K562 (cell line): ENCODE data around the gene ZMYM1. TPM values are rescaled to one million over a fixed set of nuclear protein-coding genes. Genes with fewer than 3 reads are reported as not detected.

Source experiments
- ATAC-seq: fragments of 200-7000 bp; cut with Tn5 transposase; 3 replicates; pipeline ENCODE4 v1.9.1; 2020; ENCODE audit warnings: moderate library complexity
- BruUV-seq: library from RNA; stranded (reverse); fragments of 400-500 nt; replicated peaks from 2 replicates; lab custom pipeline; 2021; lab: Mats Ljungman, UMichigan
- CTCF ChIA-PET: fragments of 300-600 bp; formaldehyde crosslinking; extraction: SDS; loops from one replicate; lab custom pipeline; 2021; ENCODE audit warnings: low intra/inter-chr PET ratio; lab: Yijun Ruan, JAX
- POLR2A ChIA-PET: fragments of 300-600, 350-650 bp; sonication (Branson Sonifier 250); formaldehyde crosslinking; extraction: SDS; loops from one replicate; lab custom pipeline; 2021; ENCODE audit warnings: antibody characterized with exemption, inconsistent platforms; lab: Yijun Ruan, JAX
- DNase-seq, 4 experiments: peaks; one replicate each; pipeline versions ENCODE4 v3.0.0 to v3.0.0-alpha.2; 2011 to 2018; ENCODE audit warnings: low spot score in 3 of 4, mixed read lengths in 3 of 4; ENCODE audit errors: extremely low read depth in 1 of 4
- FAIRE-seq: peaks from 2 replicates; lab custom pipeline; 2011; peaks lifted over from hg19 to GRCh38; lab: Jason Lieb, UNC
- H2AFZ ChIP-seq: 2 replicates; pipeline ENCODE4 v1.6.0; 2011; ENCODE audit warnings: low read depth, low read length, control low read depth, inconsistent platforms
- H3K27ac ChIP-seq: fragments of 200-600 bp; 3 replicates; pipeline ENCODE4 v1.8.0; 2011; ENCODE audit warnings: low read depth, mild to moderate bottlenecking, control low read depth, inconsistent platforms, low read length, moderate library complexity, mixed read lengths; ENCODE audit errors: extremely low read depth
- H3K27me3 ChIP-seq, 2 experiments: fragments of 300-600 bp in 1 of 2; 2 replicates in 1 of 2; 3 replicates in 1 of 2; pipeline versions ENCODE4 v1.6.0 to v1.8.0; 2011; ENCODE audit warnings: inconsistent platforms in 2 of 2, low read length in 2 of 2, mild to moderate bottlenecking in 1 of 2, mixed read lengths in 1 of 2, moderate library complexity in 1 of 2; ENCODE audit not compliant: control insufficient read depth in 2 of 2, insufficient read depth in 2 of 2
- H3K36me3 ChIP-seq: fragments of 300-600 bp; 3 replicates; pipeline ENCODE4 v1.8.0; 2011; ENCODE audit warnings: mild to moderate bottlenecking, low read length, inconsistent platforms; ENCODE audit not compliant: control insufficient read depth, insufficient read depth
- H3K4me1 ChIP-seq, 2 experiments: fragments of 200-600 bp in 1 of 2; replicated peaks in 1 of 2; 2 replicates in 1 of 2; 3 replicates in 1 of 2; pipeline versions ENCODE4 v1.5.1 to v1.8.0; 2011; ENCODE audit warnings: inconsistent platforms in 2 of 2, low read length in 2 of 2, mild to moderate bottlenecking in 1 of 2, mixed read lengths in 1 of 2, moderate library complexity in 1 of 2; ENCODE audit not compliant: control insufficient read depth in 2 of 2, insufficient read depth in 2 of 2
- H3K4me2 ChIP-seq: 2 replicates; pipeline ENCODE4 v1.6.1; 2011; ENCODE audit warnings: low read length, control low read depth, inconsistent platforms, mixed read lengths; ENCODE audit not compliant: insufficient read depth
- H3K4me3 ChIP-seq: fragments of 200-600 bp; sonication (generic), shearing (Covaris generic); 2 replicates; pipeline ENCODE4 v1.5.1; 2016; ENCODE audit warnings: control low read depth, inconsistent platforms
- H3K79me2 ChIP-seq: fragments of 200-600 bp; 3 replicates; pipeline ENCODE4 v1.8.0; 2011; ENCODE audit warnings: low read length, inconsistent platforms; ENCODE audit not compliant: control insufficient read depth, insufficient read depth
- H3K9ac ChIP-seq, 2 experiments: 2 replicates each; pipeline versions ENCODE4 v1.6.0 to v1.6.1; 2011; ENCODE audit warnings: low read depth in 2 of 2, low read length in 2 of 2, control low read depth in 1 of 2, inconsistent platforms in 1 of 2, mild to moderate bottlenecking in 1 of 2, mixed read lengths in 1 of 2; ENCODE audit not compliant: insufficient read depth in 1 of 2
- H3K9me1 ChIP-seq: one replicate; pipeline ENCODE4 v1.6.0; 2011; ENCODE audit warnings: inconsistent platforms, mild to moderate bottlenecking, low read length, moderate library complexity; ENCODE audit not compliant: control insufficient read depth, insufficient read depth
- H3K9me3 ChIP-seq: replicated peaks from 2 replicates; pipeline ENCODE4 v1.5.1; 2011; ENCODE audit warnings: low read depth, low read length, inconsistent platforms; ENCODE audit not compliant: control insufficient read depth, insufficient read depth
- H4K20me1 ChIP-seq: replicated peaks from 2 replicates; pipeline ENCODE4 v1.6.1; 2011; ENCODE audit warnings: low read length, inconsistent platforms, mixed read lengths; ENCODE audit not compliant: control insufficient read depth, insufficient read depth
- CBX3 ChIP-seq, 2 experiments: IDR thresholded peaks; 1 replicate in 1 of 2; 2 replicates in 1 of 2; pipeline ENCODE4 v1.6.1; 2012; ENCODE audit warnings: inconsistent platforms in 2 of 2, low read length in 2 of 2, borderline replicate concordance in 1 of 2, control low read depth in 1 of 2
- SIX5 ChIP-seq, 2 experiments: IDR thresholded peaks; 2 replicates each; pipeline ENCODE4 v1.6.1; 2011; ENCODE audit warnings: low read length in 2 of 2, borderline replicate concordance in 1 of 2, low read depth in 1 of 2, mild to moderate bottlenecking in 1 of 2, moderate library complexity in 1 of 2; ENCODE audit not compliant: insufficient read depth in 1 of 2
- TRIM28 ChIP-seq: fragments of 450-650 bp; IDR thresholded peaks from 2 replicates; pipeline ENCODE4 v1.6.1; 2017
- ZNF12 ChIP-seq: sonication (generic); formaldehyde crosslinking; IDR thresholded peaks from 2 replicates; pipeline ENCODE4 v1.4.0; 2020; ENCODE audit warnings: mild to moderate bottlenecking, missing genetic modification reagents
- ZNF280A ChIP-seq: fragments of 450-650 bp; IDR thresholded peaks from 2 replicates; pipeline ENCODE4 v1.6.1; 2018; ENCODE audit warnings: mild to moderate bottlenecking, low read depth; ENCODE audit not compliant: partially characterized antibody
- ZNF324 ChIP-seq: fragments of 250-450 bp; sonication (Bioruptor Pico); IDR thresholded peaks from 2 replicates; pipeline ENCODE4 v1.4.0; 2020; ENCODE audit warnings: mild to moderate bottlenecking
- WGBS: fragments of 100-300 bp; shearing (Covaris generic); methylation state at CpG from one replicate; pipeline ENCODE4 v1.1.6; 2016; ENCODE audit warnings: low coverage, mixed read lengths; ENCODE audit not compliant: insufficient coverage; ENCODE audit errors: missing lambda C conversion rate; 5-methylcytosine and 5-hydroxymethylcytosine counted together
- in situ Hi-C: fragments of 300-500 bp; cut with MboI; formaldehyde crosslinking; loops from 4 replicates; pipeline ENCODE4 v1.15.0; 2018; ENCODE audit warnings: inconsistent platforms, mixed read lengths
- intact Hi-C: fragments of 100-400 bp; cut with micrococcal nuclease; formaldehyde crosslinking; loops from 2 replicates; pipeline ENCODE4 v1.14.2; 2022
- polyA plus RNA-seq, 8 experiments: library from polyadenylated mRNA; depleted of rRNA in 4 of 8; stranded (reverse) in 5 of 8; unstranded in 3 of 8; fragments of >200 nt; fragmentation: Nextera tagmentation in 2 of 8; fragmentation: Illumina TruSeq in 1 of 8; extraction: Ambion mirVana in 2 of 8; extraction: Trizol in 1 of 8; gene quantifications; 2 replicates each; pipeline versions ENCODE4 v1.2.1 to v1.2.3, GENCODE V29; 2011 to 2014; ENCODE audit warnings: inconsistent platforms in 1 of 8, missing spikeins in 1 of 8
- total RNA-seq, 7 experiments: library from RNA; depleted of rRNA in 6 of 7; stranded (reverse); fragments of >200 nt in 6 of 7; fragmentation: Illumina TruSeq in 2 of 7; extraction: Trizol in 2 of 7; gene quantifications; 2 replicates each; pipeline versions ENCODE4 v1.2.1 to v1.2.3, GENCODE V29; 2011 to 2021; ENCODE audit warnings: low replicate concordance in 1 of 7

ZMYM1 gene
- total and polyA plus RNA-seq, 9 of the 15 experiments (the other 6 are each of a cell fraction or from before 2014, with no cell fraction given) = 7.5 to 25.4 (median 15.8) TPM

GRCh38 chr1:35164893-35165292, 85.7 kb downstream of the ZMYM1 start:
- no peak overlapping the region for H2AFZ ChIP-seq
- in situ Hi-C loops (no loop called here), intact Hi-C loops (no loop called here)
- no peaks in the 10 kb centered on the region for H3K4me1 ChIP-seq
- ChIA-PET POLR2A (no interaction called here), CTCF (no interaction called here)
- no peak overlapping the region for H3K27ac ChIP-seq
- peaks cover 8% of the 10 kb centered on the region for H3K9me3 ChIP-seq
- H4K20me1 ChIP-seq = no peaks in the 10 kb centered on the region
- ATAC-seq (no peak), DNase-seq (no peak), FAIRE-seq (no peak)
- no peaks in the 10 kb centered on the region for H3K36me3 ChIP-seq
- WGBS = 62% methylated on average over 3 of the region's 3 CpGs
- no peaks in the 10 kb centered on the region for H3K79me2 ChIP-seq
- BruUV-seq = no TSS peak
- no peak overlapping the region for H3K4me2 ChIP-seq
- H3K9ac ChIP-seq = no peak overlapping the region
- H3K4me3 ChIP-seq = no peak overlapping the region
- TF ChIP-seq SIX5 (IDR thresholded peaks at IDR 0.05; ENCODE audit: borderline replicate concordance in 1 of 2, insufficient read depth in 1 of 2, low read depth in 1 of 2, low read length in 2 of 2) (no peak), CBX3 (IDR thresholded peaks at IDR 0.05; ENCODE audit: borderline replicate concordance in 1 of 2, low read length in 2 of 2) (peak in 1 of 2 experiments; percentile 69; a peak in 1 of 3 replicates), ZNF12 (CRISPR knock-in tag) (no peak), ZNF280A (peak; percentile 40), TRIM28 (peak; percentile 76), ZNF324 (CRISPR knock-in tag) (peak; percentile 100)
- H3K27me3 ChIP-seq = no peaks in the 10 kb centered on the region
- H3K9me1 ChIP-seq = no peaks in the 10 kb centered on the region

Other genes with a start within 250 kb of the ZMYM1 start
- gene SMIM12, start 219.6 kb upstream of the ZMYM1 start, total RNA-seq (2014; rRNA removed) = 63.5 and 83.3 TPM in 2 replicates
- gene SMIM12, start 219.6 kb upstream of the ZMYM1 start, total RNA-seq (2014; rRNA removed; fragmentation: Illumina TruSeq; extraction: Trizol) = 57.7 and 63.9 TPM in 2 replicates
- 66.7 and 68.0 TPM in 2 replicates for gene SMIM12, start 219.6 kb upstream of the ZMYM1 start, total RNA-seq (2015; rRNA removed; fragmentation: Illumina TruSeq; extraction: Trizol)
- 71.4 and 72.3 TPM in 2 replicates for gene SMIM12, start 219.6 kb upstream of the ZMYM1 start, total RNA-seq (2021)
- gene SMIM12, start 219.6 kb upstream of the ZMYM1 start, polyA plus RNA-seq (2011; rRNA removed) = 46.8 and 56.1 TPM in 2 replicates
- gene SMIM12, start 219.6 kb upstream of the ZMYM1 start, polyA plus RNA-seq (2014; fragmentation: Illumina TruSeq; extraction: Trizol) = 91.7 and 112 TPM in 2 replicates
- gene SMIM12, start 219.6 kb upstream of the ZMYM1 start, polyA plus RNA-seq (2014; fragmentation: Nextera tagmentation; extraction: Ambion mirVana) = 10 to 100 TPM; 51.7 to 54.1 TPM
- 63.9 and 84.5 TPM in 2 replicates for gene SMIM12, start 219.6 kb upstream of the ZMYM1 start, polyA plus RNA-seq (2014; rRNA removed)
- gene DLGAP3, start 149.7 kb upstream of the ZMYM1 start, total RNA-seq (2014; rRNA removed) = not detected in 2 replicates
- gene DLGAP3, start 149.7 kb upstream of the ZMYM1 start, total RNA-seq (2014; rRNA removed; fragmentation: Illumina TruSeq; extraction: Trizol) = not detected in 2 replicates
- not detected in 2 replicates for gene DLGAP3, start 149.7 kb upstream of the ZMYM1 start, total RNA-seq (2015; rRNA removed; fragmentation: Illumina TruSeq; extraction: Trizol)
- 0.07 and 0.18 TPM in 2 replicates for gene DLGAP3, start 149.7 kb upstream of the ZMYM1 start, total RNA-seq (2021)
- 0.01 and 0.03 TPM in 2 replicates for gene DLGAP3, start 149.7 kb upstream of the ZMYM1 start, polyA plus RNA-seq (2011; rRNA removed)
- gene DLGAP3, start 149.7 kb upstream of the ZMYM1 start, polyA plus RNA-seq (2014; fragmentation: Illumina TruSeq; extraction: Trizol) = 0.04 TPM in 1 of 2 replicates, not detected in the other
- gene DLGAP3, start 149.7 kb upstream of the ZMYM1 start, polyA plus RNA-seq (2014; fragmentation: Nextera tagmentation; extraction: Ambion mirVana) = not detected
- gene DLGAP3, start 149.7 kb upstream of the ZMYM1 start, polyA plus RNA-seq (2014; rRNA removed) = 0.01 and 0.16 TPM in 2 replicates
- 11.4 and 13.1 TPM in 2 replicates for gene TMEM35B, start 94.0 kb upstream of the ZMYM1 start, total RNA-seq (2014; rRNA removed)
- gene TMEM35B, start 94.0 kb upstream of the ZMYM1 start, total RNA-seq (2014; rRNA removed; fragmentation: Illumina TruSeq; extraction: Trizol) = 18.9 and 19.8 TPM in 2 replicates
- gene TMEM35B, start 94.0 kb upstream of the ZMYM1 start, total RNA-seq (2015; rRNA removed; fragmentation: Illumina TruSeq; extraction: Trizol) = 11.4 and 11.7 TPM in 2 replicates
- gene TMEM35B, start 94.0 kb upstream of the ZMYM1 start, total RNA-seq (2021) = 15.6 and 17.3 TPM in 2 replicates
- 42.7 and 43.5 TPM in 2 replicates for gene TMEM35B, start 94.0 kb upstream of the ZMYM1 start, polyA plus RNA-seq (2011; rRNA removed)
- gene TMEM35B, start 94.0 kb upstream of the ZMYM1 start, polyA plus RNA-seq (2014; fragmentation: Illumina TruSeq; extraction: Trizol) = 18.5 and 21.4 TPM in 2 replicates
- 100 to 1,000 TPM; 123 to 142 TPM for gene TMEM35B, start 94.0 kb upstream of the ZMYM1 start, polyA plus RNA-seq (2014; fragmentation: Nextera tagmentation; extraction: Ambion mirVana)
- 21.6 and 21.8 TPM in 2 replicates for gene TMEM35B, start 94.0 kb upstream of the ZMYM1 start, polyA plus RNA-seq (2014; rRNA removed)
- 8.9 and 9.0 TPM in 2 replicates for gene ZMYM6, start 47.4 kb upstream of the ZMYM1 start, total RNA-seq (2014; rRNA removed)
- 19.7 and 20.8 TPM in 2 replicates for gene ZMYM6, start 47.4 kb upstream of the ZMYM1 start, total RNA-seq (2014; rRNA removed; fragmentation: Illumina TruSeq; extraction: Trizol)
- gene ZMYM6, start 47.4 kb upstream of the ZMYM1 start, total RNA-seq (2015; rRNA removed; fragmentation: Illumina TruSeq; extraction: Trizol) = 15.8 and 18.7 TPM in 2 replicates
- gene ZMYM6, start 47.4 kb upstream of the ZMYM1 start, total RNA-seq (2021) = 19.3 and 21.4 TPM in 2 replicates
- gene ZMYM6, start 47.4 kb upstream of the ZMYM1 start, polyA plus RNA-seq (2011; rRNA removed) = 19.6 and 22.6 TPM in 2 replicates
- gene ZMYM6, start 47.4 kb upstream of the ZMYM1 start, polyA plus RNA-seq (2014; fragmentation: Illumina TruSeq; extraction: Trizol) = 16.6 and 21.6 TPM in 2 replicates
- gene ZMYM6, start 47.4 kb upstream of the ZMYM1 start, polyA plus RNA-seq (2014; fragmentation: Nextera tagmentation; extraction: Ambion mirVana) = 10 to 100 TPM; 14.6 to 21.9 TPM
- 15.8 TPM in 2 replicates for gene ZMYM6, start 47.4 kb upstream of the ZMYM1 start, polyA plus RNA-seq (2014; rRNA removed)
- gene SFPQ, start 113.8 kb downstream of the ZMYM1 start, total RNA-seq (2014; rRNA removed) = 346 and 402 TPM in 2 replicates
- gene SFPQ, start 113.8 kb downstream of the ZMYM1 start, total RNA-seq (2014; rRNA removed; fragmentation: Illumina TruSeq; extraction: Trizol) = 477 and 544 TPM in 2 replicates
- gene SFPQ, start 113.8 kb downstream of the ZMYM1 start, total RNA-seq (2015; rRNA removed; fragmentation: Illumina TruSeq; extraction: Trizol) = 480 and 510 TPM in 2 replicates
- 341 and 367 TPM in 2 replicates for gene SFPQ, start 113.8 kb downstream of the ZMYM1 start, total RNA-seq (2021)
- 135 and 164 TPM in 2 replicates for gene SFPQ, start 113.8 kb downstream of the ZMYM1 start, polyA plus RNA-seq (2011; rRNA removed)
- gene SFPQ, start 113.8 kb downstream of the ZMYM1 start, polyA plus RNA-seq (2014; fragmentation: Illumina TruSeq; extraction: Trizol) = 501 and 562 TPM in 2 replicates
- gene SFPQ, start 113.8 kb downstream of the ZMYM1 start, polyA plus RNA-seq (2014; fragmentation: Nextera tagmentation; extraction: Ambion mirVana) = 10 to 100 TPM; 69.7 to 73.4 TPM
- gene SFPQ, start 113.8 kb downstream of the ZMYM1 start, polyA plus RNA-seq (2014; rRNA removed) = 266 and 399 TPM in 2 replicates
- gene ZMYM4, start 189.3 kb downstream of the ZMYM1 start, total RNA-seq (2014; rRNA removed) = 42.5 and 43.7 TPM in 2 replicates
- gene ZMYM4, start 189.3 kb downstream of the ZMYM1 start, total RNA-seq (2014; rRNA removed; fragmentation: Illumina TruSeq; extraction: Trizol) = 72.0 and 86.8 TPM in 2 replicates
- gene ZMYM4, start 189.3 kb downstream of the ZMYM1 start, total RNA-seq (2015; rRNA removed; fragmentation: Illumina TruSeq; extraction: Trizol) = 61.3 and 63.3 TPM in 2 replicates
- 77.2 and 85.0 TPM in 2 replicates for gene ZMYM4, start 189.3 kb downstream of the ZMYM1 start, total RNA-seq (2021)
- gene ZMYM4, start 189.3 kb downstream of the ZMYM1 start, polyA plus RNA-seq (2011; rRNA removed) = 58.4 and 68.0 TPM in 2 replicates
- gene ZMYM4, start 189.3 kb downstream of the ZMYM1 start, polyA plus RNA-seq (2014; fragmentation: Illumina TruSeq; extraction: Trizol) = 57.0 and 68.7 TPM in 2 replicates
- 10 to 100 TPM; 15.2 to 19.1 TPM for gene ZMYM4, start 189.3 kb downstream of the ZMYM1 start, polyA plus RNA-seq (2014; fragmentation: Nextera tagmentation; extraction: Ambion mirVana)
- 35.7 and 45.0 TPM in 2 replicates for gene ZMYM4, start 189.3 kb downstream of the ZMYM1 start, polyA plus RNA-seq (2014; rRNA removed)